SKM-1 (cell line): ENCODE data around the gene CYP26C1.

Experiments
- DNase-seq: peaks from one replicate; lab custom pipeline; 2025; ENCODE audit not compliant: unreplicated experiment; lab: John Stamatoyannopoulos, UW

Gene CYP26C1

DNA sequence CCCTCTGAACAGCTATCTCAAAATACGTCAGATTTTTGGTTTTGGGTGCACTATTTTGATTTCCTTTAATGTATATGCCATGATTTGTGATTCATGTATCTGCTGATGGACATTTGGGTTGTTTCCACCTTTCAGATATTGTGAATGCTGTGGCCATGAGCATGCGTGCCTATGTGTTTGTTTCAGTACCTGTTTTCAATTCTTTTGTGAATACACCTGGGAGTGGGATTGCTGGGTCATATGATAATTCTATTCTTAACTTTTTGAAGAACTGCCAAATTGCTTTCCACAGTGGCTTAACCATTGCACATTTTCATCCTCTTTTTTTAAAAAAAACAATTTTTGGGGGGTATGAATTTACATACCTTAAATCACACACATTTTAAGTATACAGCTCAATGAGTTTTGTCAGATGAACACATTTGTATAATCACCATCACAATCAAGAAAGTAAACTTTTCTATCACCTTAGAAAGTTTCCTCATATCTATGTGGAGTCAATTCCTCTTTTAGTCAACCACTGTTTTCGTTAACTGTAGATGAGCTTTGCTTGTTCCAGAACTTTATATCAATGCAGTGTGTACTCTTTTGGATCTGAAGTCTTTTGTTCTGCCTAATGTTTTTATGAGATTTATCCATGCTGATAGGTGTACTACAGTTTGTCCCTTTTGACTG lies 50.0 kb downstream of the CYP26C1 start:
- no peak for DNase-seq

DNA sequence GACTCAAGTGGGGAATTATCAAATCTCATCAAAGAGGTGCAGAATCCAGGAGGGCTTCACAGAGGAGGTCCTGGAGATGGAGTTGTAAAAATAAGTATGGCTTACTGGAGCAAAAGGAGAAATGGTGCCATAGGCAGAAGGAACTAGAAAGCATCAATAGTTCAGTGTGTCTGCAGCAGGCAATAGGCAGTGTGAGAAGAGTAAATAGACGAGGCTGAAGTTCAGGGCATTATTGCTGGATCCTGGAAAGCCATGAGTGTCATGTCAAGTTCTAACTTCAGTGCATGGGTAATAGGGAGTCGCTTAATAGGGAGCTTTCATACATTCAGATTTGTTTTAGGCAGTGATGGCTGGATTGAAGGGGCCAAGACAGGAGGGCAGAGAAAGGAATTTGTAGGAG lies 52.4 kb downstream of the CYP26C1 start:
- DNase-seq = no peak

DNA sequence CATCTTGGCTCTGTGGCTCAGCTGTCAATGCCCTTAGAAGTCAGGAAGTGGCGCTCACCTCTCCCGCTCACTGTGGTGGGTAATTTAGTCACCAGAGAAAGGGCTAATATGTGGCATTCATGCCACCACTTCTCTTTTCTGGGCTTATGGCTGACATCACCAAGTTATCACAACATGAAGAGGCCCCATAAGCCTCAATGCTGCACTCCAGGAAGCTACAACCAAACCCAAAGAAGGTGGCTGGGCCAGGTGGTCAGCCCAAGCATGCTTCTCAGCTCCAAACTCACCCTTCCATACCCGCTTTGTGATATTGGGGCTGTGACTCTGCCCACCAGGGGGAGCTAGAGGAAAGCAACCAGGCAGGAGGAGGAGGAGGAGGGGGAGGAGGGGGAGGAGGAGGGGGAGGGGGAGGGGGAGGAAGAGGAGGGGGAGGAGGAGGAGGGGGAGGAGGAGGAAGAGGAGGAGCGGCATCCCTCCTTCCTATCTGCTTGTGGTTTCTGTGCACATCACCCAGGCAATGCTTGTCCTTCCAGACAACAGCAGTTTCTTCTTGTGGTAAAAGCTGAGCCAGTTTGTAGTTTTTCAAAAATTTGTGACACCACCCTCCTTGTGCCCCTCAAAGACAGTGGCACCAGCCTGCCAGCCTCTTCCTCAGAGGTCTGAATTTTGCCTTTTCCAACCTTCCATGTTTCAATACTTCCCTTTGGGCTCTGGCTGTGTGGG lies 55.2 kb downstream of the CYP26C1 start:
- DNase-seq = peak; percentile 70
